Left lung (tissue), 10 donors: ENCODE data around the gene TEK. TPM values are rescaled to one million over a fixed set of nuclear protein-coding genes. Genes with fewer than 3 reads are reported as not detected.

Experiments used
- ATAC-seq: fragments of 200-7000 bp; cut with Tn5 transposase; one replicate; pipeline ENCODE4 v1.9.1; 2020; ENCODE audit warnings: moderate library complexity
- DNase-seq, 4 donors: peaks; one replicate each; pipeline ENCODE4 v3.0.0-alpha.2; 2013 to 2020
- H3K27ac ChIP-seq, 2 donors: fragments of 200-600 bp; sonication (generic) in 1 of 2; one replicate each; pipeline versions ENCODE4 v1.5.0 to v1.8.0; 2020 to 2021
- H3K27me3 ChIP-seq, 2 donors: fragments of 200-600 bp; sonication (generic) in 1 of 2; one replicate each; pipeline versions ENCODE4 v1.5.0 to v1.8.0; 2020 to 2021
- H3K36me3 ChIP-seq, 2 donors: fragments of 200-600 bp; sonication (generic) in 1 of 2; one replicate each; pipeline versions ENCODE4 v1.5.0 to v1.8.0; 2020 to 2021
- H3K4me1 ChIP-seq, 2 donors: fragments of 200-600 bp; one replicate each; pipeline ENCODE4 v1.8.0; 2021
- H3K4me3 ChIP-seq, 2 donors: fragments of 200-600 bp; sonication (generic) in 1 of 2; one replicate each; pipeline versions ENCODE4 v1.5.0 to v1.8.0; 2020 to 2021; ENCODE audit warnings: mild to moderate bottlenecking in 1 of 2
- H3K9me3 ChIP-seq, 2 donors: fragments of 200-600 bp; sonication (generic) in 1 of 2; one replicate each; pipeline versions ENCODE4 v1.5.0 to v1.8.0; 2020 to 2021
- CTCF ChIP-seq, 2 donors: fragments of 200-600 bp; sonication (generic) in 1 of 2; IDR thresholded peaks; one replicate each; pipeline versions ENCODE4 v1.5.0 to v1.8.0; 2021; ENCODE audit warnings: antibody characterized with exemption in 2 of 2
- intact Hi-C, 2 donors: fragments of 100-400 bp; cut with DNase I; formaldehyde crosslinking; loops; one replicate each; pipeline versions ENCODE4 v1.11.2 to v1.14.2; 2022
- polyA plus RNA-seq, 6 donors: library from polyadenylated mRNA; unstranded; fragments of 120-200 nt; gene quantifications; one replicate each; pipeline ENCODE4 v1.2.1, GENCODE V29; 2013; ENCODE audit not compliant: insufficient read length in 6 of 6
- total RNA-seq, 2 donors: library from RNA; stranded (reverse); fragmentation: NEBNext Ultra II Directional; extraction: Animal tissue kit (Norgen Biotek cat#: 25700); gene quantifications; one replicate each; pipeline ENCODE4 v1.2.1, GENCODE V29; 2021
- donor health status: DM: no; HTN: yes; CAD: no.
- donor health status: DM: no; HTN: no; CAD: no.

The TEK gene
- total and polyA plus RNA-seq, 8 donors: 20.3 to 55.6 (median 42.1) TPM

- peak; percentile 20 for ATAC-seq
- Histone ChIP-seq H3K9me3 (no peaks in the 10 kb centered on the region), H3K27me3 (no peaks in the 10 kb centered on the region), H3K36me3 (no peaks in the 10 kb centered on the region), H3K27ac (no peak overlapping the region), H3K4me1 (no peaks in the 10 kb centered on the region), H3K4me3 (no peak overlapping the region)
- intact Hi-C loops: no loop called here
- no peak for TF ChIP-seq CTCF (IDR thresholded peaks at IDR 0.05)
- peak in 2 of 4 donors; percentile 68 to 79 for DNase-seq
These were observed 17.6 kb downstream of the TEK start for GRCh38 chr9:27126670-27127069.

- DNase-seq (no peak), ATAC-seq (no peak)
- no peak for TF ChIP-seq CTCF (IDR thresholded peaks at IDR 0.05)
- Histone ChIP-seq H3K4me1 (no peaks in the 10 kb centered on the region), H3K9me3 (no peaks in the 10 kb centered on the region), H3K27me3 (no peaks in the 10 kb centered on the region), H3K4me3 (no peak overlapping the region), H3K36me3 (no peaks in the 10 kb centered on the region), H3K27ac (no peak overlapping the region)
- intact Hi-C loops: no loop called here
These were observed 20.2 kb downstream of the TEK start for GRCh38 chr9:27129221-27129620.

DNA sequence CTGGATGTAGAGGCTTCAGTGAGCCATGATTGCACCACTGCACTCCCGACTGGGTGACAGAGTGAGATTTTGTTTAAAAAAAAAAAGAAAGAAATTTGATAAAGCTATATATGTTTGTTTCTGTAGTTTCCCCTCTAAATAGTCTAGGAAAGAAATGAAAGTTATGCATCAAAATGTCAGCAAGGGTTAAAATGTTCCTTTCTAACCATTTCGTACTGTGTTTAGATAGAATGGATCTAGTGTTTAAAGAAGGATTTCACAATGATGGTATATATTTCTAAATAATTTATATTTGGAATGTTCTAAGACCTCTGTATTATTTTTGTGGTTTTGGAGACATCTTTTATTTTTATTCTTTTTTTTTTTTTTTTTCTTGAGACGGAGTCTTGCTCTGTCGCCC is 22.7 kb downstream of the TEK start:
- Histone ChIP-seq H3K4me3 (no peak overlapping the region), H3K27ac (no peak overlapping the region), H3K9me3 (no peaks in the 10 kb centered on the region), H3K36me3 (no peaks in the 10 kb centered on the region), H3K4me1 (no peaks in the 10 kb centered on the region), H3K27me3 (no peaks in the 10 kb centered on the region)
- no peak for ATAC-seq
- intact Hi-C loops: no loop called here
- DNase-seq: no peak
- no peak for TF ChIP-seq CTCF (IDR thresholded peaks at IDR 0.05)

- no peaks in the 10 kb centered on the region for H3K36me3 ChIP-seq
- H3K9me3 ChIP-seq: no peaks in the 10 kb centered on the region
- TF ChIP-seq CTCF (IDR thresholded peaks at IDR 0.05): no peak
- no peaks in the 10 kb centered on the region for H3K27me3 ChIP-seq
- DNase-seq (no peak), ATAC-seq (no peak)
- H3K4me3 ChIP-seq: no peak overlapping the region
- no peaks in the 10 kb centered on the region for H3K4me1 ChIP-seq
- H3K27ac ChIP-seq: no peak overlapping the region
- intact Hi-C loops: no loop called here
These were observed 24.8 kb downstream of the TEK start for GRCh38 chr9:27133817-27134216.

DNA sequence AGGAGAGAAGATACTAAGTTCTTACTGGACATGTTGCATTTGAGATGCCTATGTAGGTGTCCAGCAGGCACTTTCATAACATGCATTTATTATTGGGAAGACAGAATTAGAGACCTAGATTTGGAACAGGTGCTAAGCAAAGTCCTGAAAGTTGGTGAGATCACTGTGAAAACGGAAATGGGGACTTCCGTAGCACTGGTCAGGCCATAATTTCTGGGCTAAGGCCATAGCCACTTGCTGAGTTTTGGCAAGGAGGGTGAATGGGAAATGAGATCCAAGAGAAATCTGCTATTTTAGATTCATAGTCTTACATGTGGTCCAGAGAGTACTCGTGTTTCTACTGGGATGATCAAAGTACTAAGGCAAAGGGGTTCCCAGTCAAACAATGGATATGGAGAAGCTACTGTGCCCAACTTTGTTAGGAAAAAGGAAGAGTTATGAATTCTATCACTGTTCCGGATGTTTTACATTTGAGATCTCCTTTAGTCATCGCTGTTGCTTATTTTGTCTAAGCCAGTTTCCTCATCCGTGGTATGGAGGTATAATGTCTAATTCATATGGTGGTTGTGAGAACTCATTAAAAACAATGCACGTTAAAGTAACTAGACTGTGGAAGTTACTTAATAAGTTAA is 33.4 kb downstream of the TEK start:
- Histone ChIP-seq H3K27ac (no peak overlapping the region), H3K4me3 (no peak overlapping the region), H3K4me1 (no peaks in the 10 kb centered on the region), H3K36me3 (no peaks in the 10 kb centered on the region), H3K27me3 (no peaks in the 10 kb centered on the region), H3K9me3 (no peaks in the 10 kb centered on the region)
- ATAC-seq: no peak
- DNase-seq: no peak
- intact Hi-C loops: no loop called here
- TF ChIP-seq CTCF (IDR thresholded peaks at IDR 0.05): no peak
